Left renal cortex interstitium (tissue), 4 donors: Measurements from ENCODE around the gene UTS2B. TPM values are rescaled to one million over a fixed set of nuclear protein-coding genes. Genes with fewer than 3 reads are reported as not detected.

Experiments used
- DNase-seq, 4 donors: peaks; one replicate each; pipeline ENCODE4 v3.0.0-alpha.2; 2013; ENCODE audit warnings: low read depth in 4 of 4, low spot score in 2 of 4, missing footprints in 1 of 4
- polyA plus RNA-seq, 4 donors: library from polyadenylated mRNA; unstranded; fragments of 120-200 nt; gene quantifications; one replicate each; pipeline ENCODE4 v1.2.1, GENCODE V29; 2013; ENCODE audit not compliant: insufficient read length in 4 of 4

Gene UTS2B
- polyA plus RNA-seq, 4 donors, result 0.55 to 1.4 (median 0.88) TPM

DNA sequence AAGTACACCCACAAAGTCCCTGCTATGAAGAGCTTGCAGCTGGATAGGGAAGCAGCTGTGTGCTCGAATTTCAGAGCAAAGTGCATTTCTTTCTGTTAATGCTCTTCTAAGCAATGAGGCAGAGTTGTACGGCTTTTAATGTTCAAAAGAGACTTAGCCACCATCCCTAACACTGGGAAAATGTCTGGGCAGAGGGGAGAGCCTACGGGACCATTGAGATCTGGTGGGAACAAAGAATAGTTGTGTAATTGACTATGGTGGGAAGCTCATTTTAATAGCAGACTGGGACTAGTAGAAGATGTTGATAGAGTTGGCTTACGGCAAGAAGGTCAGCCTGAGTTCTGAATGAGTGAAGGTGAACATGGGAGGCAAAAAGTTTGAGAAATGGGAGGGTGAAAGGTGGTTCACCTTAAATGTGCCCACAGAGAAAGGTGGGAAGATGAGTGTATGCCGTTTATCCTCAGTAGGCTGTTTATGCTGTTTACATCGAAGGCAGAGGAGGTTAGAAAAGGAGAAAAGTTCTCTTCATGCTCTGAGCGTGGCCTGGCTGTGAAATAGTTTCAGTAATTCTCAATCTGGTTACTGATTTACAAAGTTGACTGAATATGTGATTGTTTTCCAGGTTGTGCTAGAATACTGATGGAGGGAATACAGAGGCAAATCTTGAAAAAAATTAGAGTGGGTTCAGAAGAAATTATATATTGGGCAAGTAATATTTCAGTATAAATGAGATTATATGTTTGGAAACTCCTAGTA is 22.9 kb upstream of the UTS2B start:
- DNase-seq, result no peak

GRCh38 chr3:191352014-191352413 is 21.7 kb upstream of the UTS2B start:
- DNase-seq, result no peak

DNA sequence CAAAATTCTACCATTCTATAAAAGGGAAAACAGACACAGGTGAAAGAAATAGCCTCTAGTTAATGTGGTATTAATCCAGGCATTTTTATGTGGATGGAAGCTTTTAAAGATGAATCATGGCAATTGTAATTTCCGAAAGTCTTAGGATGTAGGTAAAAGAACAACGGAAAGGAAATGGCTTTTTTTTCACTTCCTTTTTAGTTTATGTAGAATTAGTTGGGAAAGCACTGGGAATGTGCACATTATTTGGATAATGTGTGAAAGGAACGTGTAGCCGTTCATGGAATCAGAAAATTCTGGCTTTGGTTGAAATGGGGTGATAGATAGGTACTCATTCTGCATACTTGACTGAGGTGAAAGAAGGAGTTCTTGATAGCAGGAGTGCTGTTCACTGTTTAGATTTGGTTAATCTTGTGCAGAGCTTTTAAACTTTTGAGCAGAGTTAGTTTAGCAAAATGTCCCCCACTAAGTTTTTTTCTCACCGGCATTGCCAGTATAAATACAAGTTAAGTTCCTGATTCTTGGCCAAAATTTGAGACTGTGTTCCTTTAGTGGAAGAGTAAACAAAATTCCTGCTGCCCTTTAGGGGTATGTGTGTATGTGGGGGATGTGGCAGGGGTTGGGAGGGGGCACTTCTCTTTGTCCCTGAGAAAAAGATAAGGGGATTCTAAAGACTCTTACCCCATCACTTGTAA is 20.2 kb upstream of the UTS2B start:
- DNase-seq, result no peak

DNA sequence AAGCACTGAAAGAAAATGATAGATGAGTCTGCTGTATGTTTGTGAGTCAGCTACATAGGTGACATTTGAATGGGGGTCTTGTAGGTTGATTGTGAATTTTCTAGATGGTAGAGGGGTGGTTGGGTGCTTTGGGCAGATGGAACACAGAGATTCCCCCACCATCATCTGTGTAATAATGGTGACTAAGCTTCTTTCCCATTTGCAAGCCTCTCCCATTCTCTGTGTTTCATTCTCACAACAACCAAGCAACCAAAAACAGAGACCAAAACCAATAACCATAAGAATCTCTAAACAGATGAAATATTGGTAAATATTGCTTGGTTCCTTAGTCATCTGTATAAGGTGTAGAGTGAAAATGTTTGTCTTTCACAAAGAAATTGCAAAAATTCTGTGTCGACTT is 17.8 kb upstream of the UTS2B start:
- no peak for DNase-seq

- no peak for DNase-seq
Observed at GRCh38 chr3:191347228-191347627, 16.9 kb upstream of the UTS2B start.

DNA sequence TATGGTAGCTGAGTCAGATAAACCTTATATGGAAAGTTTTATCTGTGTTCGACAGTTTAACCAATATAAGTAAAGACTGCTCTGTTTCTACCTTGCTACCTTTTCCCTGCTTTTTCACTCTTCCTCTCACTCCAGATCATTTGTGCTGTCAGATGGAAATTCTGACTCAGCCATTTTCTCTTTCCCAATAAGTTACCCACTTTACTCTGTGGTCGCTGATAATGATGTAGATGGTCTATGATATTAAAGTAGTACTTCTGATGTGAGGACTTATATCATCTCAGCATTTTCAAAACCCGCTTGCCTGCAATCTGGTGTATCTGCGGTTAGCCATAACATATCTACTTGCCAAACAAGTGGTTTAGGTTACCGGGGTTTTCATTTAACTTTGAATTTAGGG is 15.0 kb upstream of the UTS2B start:
- no peak for DNase-seq

GRCh38 chr3:191343913-191344312 is 13.6 kb upstream of the UTS2B start:
- no peak for DNase-seq

GRCh38 chr3:191343115-191343514 is 12.8 kb upstream of the UTS2B start:
- DNase-seq, result no peak

DNA sequence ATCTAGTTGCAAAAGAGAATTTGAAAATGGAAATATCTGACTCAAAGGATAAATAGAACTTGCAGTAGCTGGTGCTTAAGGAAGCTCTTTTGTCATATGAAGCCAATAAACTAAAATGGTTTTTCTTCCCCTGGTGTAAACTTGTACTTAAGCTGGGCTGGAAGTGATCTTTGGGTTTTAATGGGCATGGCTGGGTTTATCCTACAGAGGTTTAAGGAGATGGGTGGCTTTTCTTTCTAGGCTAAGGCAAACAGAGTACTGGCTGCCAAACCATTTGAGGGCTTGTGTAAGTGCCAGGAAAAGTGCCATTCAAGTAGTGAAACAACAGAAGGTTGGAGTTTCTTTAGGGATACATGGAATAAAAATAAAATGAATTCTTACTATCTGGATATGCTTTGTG is 12.1 kb upstream of the UTS2B start:
- DNase-seq, result no peak

DNA sequence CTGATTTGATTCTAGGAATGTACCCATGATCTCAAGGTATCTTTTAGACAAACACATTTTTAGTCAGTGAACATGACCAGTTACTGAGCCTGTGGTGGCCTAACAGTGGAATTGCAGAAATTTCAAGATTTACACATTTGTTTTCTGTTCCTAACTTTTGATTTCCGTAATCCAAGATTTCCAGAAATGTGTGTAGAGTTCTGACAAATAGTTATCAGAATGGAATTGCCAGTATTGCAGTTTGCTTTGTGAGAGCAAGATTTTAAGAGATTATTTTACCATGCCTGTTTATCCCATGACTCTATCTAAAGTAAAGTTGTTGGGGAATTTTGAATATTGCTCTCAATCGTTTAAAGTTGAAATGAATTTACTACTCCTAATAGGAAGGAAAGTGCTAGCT is 11.7 kb upstream of the UTS2B start:
- no peak for DNase-seq

DNA sequence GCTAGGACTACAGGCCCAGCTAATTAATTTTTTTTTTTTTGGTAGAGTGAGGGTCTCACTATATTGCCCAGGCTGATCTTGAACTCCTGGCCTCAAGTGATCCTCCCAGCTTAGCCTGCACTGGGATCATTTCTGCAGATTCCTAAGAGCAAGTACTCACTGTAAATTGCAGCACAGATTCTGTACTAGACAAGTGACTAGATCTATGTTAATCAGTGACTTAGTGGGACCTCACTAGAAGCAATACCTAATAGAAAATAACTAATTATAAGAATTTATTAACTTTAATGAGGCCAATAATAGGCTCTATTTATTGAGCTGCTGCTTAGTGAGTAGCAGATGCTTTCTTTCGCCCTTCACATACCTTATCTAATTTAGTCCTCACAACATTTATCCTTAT is 10.6 kb upstream of the UTS2B start:
- DNase-seq, result no peak

GRCh38 chr3:191340351-191340750 is 10.0 kb upstream of the UTS2B start:
- no peak for DNase-seq

DNA sequence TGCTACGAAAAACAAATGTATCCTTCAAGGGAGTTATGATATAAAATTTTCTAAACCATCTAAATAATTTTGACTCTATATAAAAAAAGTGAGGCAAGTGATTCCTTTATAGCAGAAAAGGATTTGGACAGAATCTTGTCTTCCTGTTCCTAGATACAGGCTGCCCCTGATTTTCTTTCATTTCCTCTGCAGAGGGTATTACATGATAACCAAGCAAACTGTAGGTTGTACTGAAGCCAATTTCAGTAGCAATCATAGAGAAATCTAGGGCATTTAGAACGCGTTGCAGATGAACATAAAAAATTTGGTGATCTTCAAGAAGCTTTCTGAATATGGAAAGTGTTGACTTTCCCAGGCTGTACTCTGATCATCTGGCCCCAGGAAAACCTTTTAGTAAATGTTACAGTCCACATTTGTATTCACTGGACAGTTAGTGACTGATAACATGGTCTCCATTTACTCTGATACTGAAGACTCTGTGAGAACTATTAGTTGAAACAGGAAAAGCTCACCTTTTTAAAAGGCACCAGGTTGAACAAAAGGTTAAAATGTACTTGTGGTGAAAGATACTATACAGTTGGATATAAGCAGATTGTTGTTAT is 9.1 kb upstream of the UTS2B start:
- DNase-seq, result no peak

DNA sequence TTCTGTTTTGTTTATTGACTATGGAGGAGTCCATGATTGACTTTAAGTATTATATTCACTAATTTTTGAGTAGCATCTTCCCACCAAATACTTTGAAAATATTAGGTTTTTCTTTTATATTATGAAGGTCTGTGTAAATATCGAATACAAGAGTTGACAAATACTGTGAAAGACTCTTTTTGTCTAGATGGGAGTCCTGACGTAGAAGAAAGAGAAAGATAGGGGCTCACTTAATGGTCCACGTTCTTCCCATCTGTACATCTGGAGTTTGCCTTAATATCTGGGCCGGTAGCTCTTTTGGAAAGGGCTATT is 7.8 kb upstream of the UTS2B start:
- DNase-seq, result no peak

DNA sequence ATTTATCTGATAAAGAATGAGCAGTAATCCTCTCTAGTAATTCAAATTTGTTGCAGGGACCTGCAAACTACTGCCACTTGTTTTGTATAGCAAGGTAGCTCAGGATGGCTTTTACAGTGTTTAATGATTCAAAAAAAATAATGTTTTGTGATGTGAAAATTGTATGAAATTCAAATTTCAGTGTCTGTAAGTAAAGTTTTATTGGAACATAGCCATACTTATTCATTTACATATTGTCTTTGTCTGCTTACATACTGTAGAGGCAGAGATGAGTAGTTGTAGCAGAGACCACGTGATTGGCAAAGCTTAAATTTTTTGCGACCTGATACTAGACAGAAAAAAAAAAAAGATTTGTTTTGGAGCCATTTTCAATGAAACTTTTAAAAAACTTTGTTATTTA is 6.5 kb upstream of the UTS2B start:
- no peak for DNase-seq

GRCh38 chr3:191334346-191334893 is 4.1 kb upstream of the UTS2B start:
- no peak for DNase-seq

DNA sequence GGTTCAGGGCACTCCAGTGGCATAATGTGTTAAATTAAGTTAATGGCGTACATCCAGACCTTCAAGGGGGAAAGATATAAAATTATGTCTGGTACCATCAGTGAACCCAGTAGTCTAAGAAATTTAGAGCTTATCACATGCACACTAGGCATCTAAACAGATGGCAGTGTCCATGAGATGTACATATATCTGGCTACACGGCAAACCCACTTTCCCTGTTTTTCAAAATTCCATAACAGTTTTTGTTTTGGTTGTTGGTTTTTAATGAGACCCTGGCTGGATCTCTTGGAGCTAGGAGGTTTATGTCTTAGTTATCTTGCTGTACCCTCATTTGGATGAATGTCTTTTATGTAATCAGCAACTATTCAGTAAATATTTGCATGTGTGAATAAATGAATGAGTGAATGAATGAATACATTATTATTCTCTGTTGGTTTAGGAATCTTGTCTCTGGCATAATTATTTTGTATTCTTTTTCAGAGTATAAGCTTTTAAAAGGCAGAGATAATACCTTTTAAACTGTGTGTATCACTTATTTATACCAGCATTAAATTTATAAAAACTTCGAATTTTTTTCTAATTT is 3.1 kb upstream of the UTS2B start:
- DNase-seq, result no peak

DNA sequence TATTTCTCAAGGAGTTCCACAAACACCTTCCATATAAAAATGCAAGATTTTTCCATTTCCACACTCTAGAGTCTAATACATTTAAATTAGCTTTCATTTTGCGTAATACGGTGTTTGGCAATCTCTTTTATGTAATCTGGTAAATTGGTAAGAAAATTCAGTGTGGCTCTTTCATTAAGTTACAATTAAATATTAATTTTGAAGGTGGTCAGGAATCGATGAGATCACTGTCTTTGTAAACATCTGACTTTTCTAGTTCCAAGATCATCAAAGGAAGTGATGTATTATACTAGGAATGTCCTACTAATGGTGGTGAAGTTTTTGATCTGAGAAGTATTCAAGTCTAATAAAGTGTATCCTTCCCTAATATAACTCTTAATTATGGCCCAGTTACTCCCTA is 1.1 kb upstream of the UTS2B start:
- DNase-seq, result no peak

GRCh38 chr3:191330530-191331048 is 263 bp upstream of the UTS2B start:
- DNase-seq, result peak in 1 of 4 donors; percentile 78

GRCh38 chr3:191328962-191329653 is 1.2 kb downstream of the UTS2B start, which contains the start of gene CCDC50:
CCDC50 (plus strand) TSS chr3:191329394; CDS start chr3:191329675, 281 bp downstream.
- peak in 3 of 4 donors; percentile 58 to 69 (median 60) for DNase-seq
